Stimulated activated naive CD8-positive, alpha-beta T cell treated with anti-CD3 and anti-CD28 coated beads, Interleukin-15, Interleukin-2, amounts not matched to agents 100 ng/mL and 50 ng/mL, for 24 hours (primary cell): Measurements from ENCODE around the gene HNF4A.

Experiments
- H3K27ac Mint-ChIP-seq: one replicate; pipeline ENCODE4 v1.8.0; 2021; ENCODE audit warnings: mild to moderate bottlenecking, mixed read lengths
- H3K27me3 Mint-ChIP-seq: one replicate; pipeline ENCODE4 v1.8.0; 2021; ENCODE audit warnings: mixed read lengths
- H3K36me3 Mint-ChIP-seq: one replicate; pipeline ENCODE4 v1.8.0; 2021; ENCODE audit warnings: low read depth, mixed read lengths
- H3K4me1 Mint-ChIP-seq: one replicate; pipeline ENCODE4 v1.8.0; 2021; ENCODE audit warnings: low read depth, mixed read lengths
- H3K4me3 Mint-ChIP-seq: one replicate; pipeline ENCODE4 v1.8.0; 2021; ENCODE audit warnings: mild to moderate bottlenecking, mixed read lengths
- H3K9me3 Mint-ChIP-seq: one replicate; pipeline ENCODE4 v1.8.0; 2021; ENCODE audit warnings: mixed read lengths

HNF4A gene

DNA sequence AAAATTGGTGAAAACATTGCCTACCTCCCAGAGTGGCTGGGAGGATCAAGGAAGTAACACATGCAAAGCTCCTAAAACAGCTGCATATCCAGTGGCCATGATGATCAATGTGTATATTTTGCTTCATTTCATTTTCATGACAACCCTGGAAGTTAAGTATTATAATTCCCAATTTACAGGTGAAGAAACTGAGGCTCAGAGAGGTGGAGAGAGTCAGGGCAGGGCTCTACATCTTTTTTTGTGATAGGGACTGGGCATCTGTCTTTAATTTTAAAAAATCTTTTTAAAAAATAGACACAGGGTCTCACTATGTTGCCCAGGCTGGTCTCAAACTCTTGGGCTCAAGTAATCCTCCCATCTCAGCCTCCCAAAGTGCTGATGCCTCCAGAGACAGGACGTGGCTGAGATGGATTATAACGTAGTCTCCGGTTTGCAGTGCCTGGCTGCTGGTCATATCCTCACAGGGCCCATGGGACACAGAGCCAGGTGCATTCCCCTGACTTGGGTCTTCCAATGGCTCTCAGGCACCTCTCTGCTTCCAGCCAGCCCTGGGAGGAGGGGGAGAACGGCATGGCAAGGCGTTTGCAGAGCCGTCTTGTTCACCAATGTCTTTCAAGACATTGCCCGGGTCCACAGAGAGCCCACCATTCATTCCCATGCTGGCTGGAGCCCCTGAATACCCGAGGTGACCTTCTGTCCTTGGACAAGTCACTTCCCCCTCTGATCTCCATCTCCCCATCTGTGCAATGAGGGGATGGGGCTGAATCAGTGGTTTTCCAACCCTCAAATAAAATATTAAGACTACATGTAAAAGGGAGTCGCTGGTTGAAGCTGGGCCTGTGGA, 38.3 kb downstream of the HNF4A start:
- H3K4me3 Mint-ChIP-seq = no peak overlapping the region
- H3K36me3 Mint-ChIP-seq = no peaks in the 10 kb centered on the region
- H3K27ac Mint-ChIP-seq = no peak overlapping the region
- H3K9me3 Mint-ChIP-seq = no peaks in the 10 kb centered on the region
- peaks cover 7% of the 10 kb centered on the region for H3K27me3 Mint-ChIP-seq
- H3K4me1 Mint-ChIP-seq = peaks cover 3% of the 10 kb centered on the region

DNA sequence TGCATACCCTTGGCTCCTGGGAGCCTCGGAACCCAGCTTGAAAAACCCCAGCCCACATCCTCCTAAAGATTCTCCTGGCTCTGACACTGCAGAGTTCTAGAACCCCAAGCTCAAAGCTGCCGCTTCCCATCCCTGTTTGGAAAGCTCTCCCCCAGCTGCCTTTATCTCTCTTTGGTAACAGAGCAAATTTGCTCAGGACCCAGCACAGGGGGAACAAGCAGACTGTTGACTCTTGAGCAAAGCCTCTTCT, 38.9 kb downstream of the HNF4A start:
- Mint-ChIP-seq H3K27ac (no peak overlapping the region), H3K27me3 (peaks cover 7% of the 10 kb centered on the region), H3K4me1 (no peaks in the 10 kb centered on the region), H3K36me3 (no peaks in the 10 kb centered on the region), H3K4me3 (no peak overlapping the region), H3K9me3 (no peaks in the 10 kb centered on the region)

DNA sequence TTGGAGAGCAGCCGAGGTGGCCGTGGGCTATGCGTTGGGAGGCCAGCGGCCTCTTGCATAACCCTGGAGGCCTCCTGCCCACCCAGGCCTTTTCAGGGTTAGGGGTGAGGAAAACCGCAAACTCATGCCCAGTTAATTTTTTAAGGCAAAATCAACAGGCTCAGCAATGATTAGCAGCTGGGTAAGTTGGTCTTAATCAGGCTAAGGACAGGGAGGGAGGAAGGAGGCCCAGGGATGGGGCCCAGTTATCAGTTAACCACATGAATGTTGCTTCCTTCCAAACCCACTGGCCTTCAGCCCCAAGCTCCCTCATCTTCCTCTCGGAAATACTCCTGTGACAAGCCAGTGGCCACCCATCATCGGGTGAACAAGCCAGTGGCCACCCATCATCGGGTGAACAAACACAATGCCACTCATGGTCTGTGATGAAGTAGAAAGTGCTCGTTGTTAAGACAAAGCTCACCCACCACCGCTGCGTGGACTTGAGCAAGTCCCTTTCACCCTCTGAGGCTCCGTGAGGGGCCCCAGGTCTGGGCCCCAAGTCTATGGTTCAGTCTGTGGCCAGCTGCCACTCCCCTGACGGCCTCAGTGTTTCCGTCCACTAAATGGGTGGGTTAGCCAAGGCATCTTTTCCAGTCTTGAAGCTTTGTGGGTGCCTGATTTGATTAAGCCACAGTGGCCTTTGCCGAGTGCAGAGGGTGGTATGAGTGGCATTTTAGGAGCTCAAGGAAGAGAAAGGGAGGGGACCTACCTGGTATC, 39.4 kb downstream of the HNF4A start:
- Mint-ChIP-seq H3K4me1 (no peaks in the 10 kb centered on the region), H3K9me3 (no peaks in the 10 kb centered on the region), H3K4me3 (no peak overlapping the region), H3K27me3 (peaks cover 2% of the 10 kb centered on the region), H3K27ac (no peak overlapping the region), H3K36me3 (no peaks in the 10 kb centered on the region)

DNA sequence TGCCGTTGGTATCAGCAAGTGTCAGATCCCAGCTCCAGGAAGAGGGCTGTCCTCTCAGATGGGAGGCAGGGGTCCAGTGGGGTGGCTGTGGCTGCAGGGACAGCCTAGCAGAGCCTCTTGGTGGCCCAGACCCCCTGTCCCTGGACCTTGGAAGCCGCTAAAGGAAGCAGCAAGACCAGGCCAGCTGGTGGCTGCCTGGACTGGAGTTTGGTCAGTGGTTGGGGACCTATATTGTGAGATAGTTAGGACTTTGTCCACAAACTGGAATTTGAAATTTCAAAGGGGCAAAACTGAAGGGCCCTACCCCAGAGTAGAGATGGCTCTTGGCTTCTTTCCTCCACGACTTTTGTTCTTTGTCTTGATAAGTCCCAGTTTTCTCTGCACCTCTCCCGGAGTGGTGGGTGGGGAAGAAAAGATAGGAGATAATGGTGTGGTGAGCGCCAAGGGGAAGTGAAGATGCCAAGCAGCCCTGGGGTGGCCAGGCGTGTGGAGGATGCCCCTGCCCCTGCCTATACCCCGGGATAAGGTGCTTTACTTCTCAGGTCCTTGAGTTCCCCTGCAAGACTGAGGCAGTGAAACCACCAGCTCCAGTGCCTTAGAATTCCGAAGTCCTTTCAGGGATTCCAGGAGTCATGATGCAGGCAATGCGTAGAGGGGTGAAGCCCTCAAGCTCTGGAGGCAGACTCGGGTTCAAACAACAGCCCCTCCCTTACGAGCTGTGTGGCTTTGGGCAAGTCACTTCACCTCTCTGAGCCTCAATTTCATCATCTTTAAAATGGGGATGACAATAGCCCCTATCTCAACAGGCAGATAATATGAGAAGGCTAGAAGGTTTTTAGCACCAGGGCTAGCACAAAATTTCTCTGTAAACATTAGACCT, 40.2 kb downstream of the HNF4A start:
- Mint-ChIP-seq H3K4me3 (no peak overlapping the region), H3K36me3 (no peaks in the 10 kb centered on the region), H3K9me3 (no peaks in the 10 kb centered on the region), H3K27me3 (no peaks in the 10 kb centered on the region), H3K27ac (no peak overlapping the region), H3K4me1 (no peaks in the 10 kb centered on the region)

DNA sequence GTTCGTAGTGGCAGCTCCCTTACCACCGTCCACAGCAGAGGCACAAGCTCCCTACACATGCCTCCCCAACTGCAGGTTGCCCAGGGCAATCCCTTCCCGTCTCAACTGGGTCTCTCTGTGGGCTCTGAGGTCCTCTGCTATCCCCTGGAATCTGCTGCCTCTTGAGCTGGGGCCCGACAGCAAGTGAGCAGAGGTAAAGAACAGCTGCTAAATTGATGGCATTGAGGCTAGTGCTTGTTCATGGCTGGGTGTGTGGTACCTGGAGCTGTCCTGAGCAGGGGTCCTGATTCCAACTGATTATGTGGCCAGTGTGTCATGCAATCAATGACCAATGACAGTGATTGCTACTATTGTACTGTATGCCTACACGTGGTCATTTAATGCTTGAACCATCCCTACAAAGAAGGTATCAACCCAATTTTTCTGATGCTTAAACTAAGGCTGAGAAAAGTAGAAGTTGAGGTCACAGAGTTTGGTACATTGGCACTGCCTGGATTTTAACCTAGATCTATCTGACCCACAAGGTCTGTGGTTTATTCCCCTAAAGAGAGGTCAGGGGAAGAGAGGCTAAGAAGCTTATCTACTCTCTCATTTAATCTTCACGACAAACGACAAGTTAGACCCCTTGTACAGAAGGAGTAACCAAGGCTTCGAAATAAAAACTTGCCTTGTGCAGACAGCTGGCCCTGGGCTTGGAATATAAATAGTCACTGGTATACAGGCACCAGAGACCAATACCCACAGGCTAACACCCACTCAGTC, 41.1 kb downstream of the HNF4A start:
- Mint-ChIP-seq H3K4me3 (no peak overlapping the region), H3K4me1 (no peaks in the 10 kb centered on the region), H3K27ac (no peak overlapping the region), H3K27me3 (no peaks in the 10 kb centered on the region), H3K9me3 (no peaks in the 10 kb centered on the region), H3K36me3 (no peaks in the 10 kb centered on the region)

DNA sequence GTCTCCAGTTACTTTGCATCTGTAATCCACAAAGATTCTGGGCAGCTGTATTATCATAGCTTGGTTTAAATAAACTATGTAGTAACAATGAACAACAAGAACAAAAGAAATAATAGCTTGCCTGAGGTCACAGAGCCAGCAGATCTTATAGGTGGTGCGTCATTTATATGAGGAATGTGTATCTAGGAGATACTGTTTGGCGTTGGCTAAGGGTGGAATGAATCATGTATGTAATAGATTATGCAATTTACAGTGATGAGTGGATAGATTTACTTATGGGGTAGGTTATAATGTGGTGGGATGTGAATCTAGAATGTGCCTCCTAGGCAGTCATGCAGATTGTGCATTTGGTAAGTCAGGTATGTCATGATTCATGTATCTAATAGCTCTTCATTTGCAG, 42.8 kb downstream of the HNF4A start:
- H3K4me1 Mint-ChIP-seq = no peaks in the 10 kb centered on the region
- H3K36me3 Mint-ChIP-seq = no peaks in the 10 kb centered on the region
- H3K9me3 Mint-ChIP-seq = no peaks in the 10 kb centered on the region
- no peaks in the 10 kb centered on the region for H3K27me3 Mint-ChIP-seq
- H3K4me3 Mint-ChIP-seq = no peak overlapping the region
- no peak overlapping the region for H3K27ac Mint-ChIP-seq

DNA sequence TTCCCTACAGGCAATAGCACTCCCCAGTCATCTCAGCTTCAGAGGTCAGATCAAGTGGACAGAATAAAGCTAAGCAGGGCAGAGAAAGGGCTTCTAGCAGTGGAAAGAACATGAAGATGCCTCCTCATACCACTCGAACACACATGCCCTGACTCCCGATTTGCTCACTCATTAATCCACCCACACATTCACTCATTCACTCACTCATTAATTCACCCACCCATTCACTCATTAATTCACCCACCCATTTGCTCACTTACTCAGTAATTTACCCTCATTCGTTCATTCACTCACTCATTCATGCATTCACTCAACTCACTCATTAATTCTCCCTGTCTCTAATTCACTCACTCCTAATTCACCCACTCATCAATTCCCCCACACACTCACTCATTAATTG, 43.9 kb downstream of the HNF4A start:
- no peaks in the 10 kb centered on the region for H3K9me3 Mint-ChIP-seq
- no peaks in the 10 kb centered on the region for H3K36me3 Mint-ChIP-seq

DNA sequence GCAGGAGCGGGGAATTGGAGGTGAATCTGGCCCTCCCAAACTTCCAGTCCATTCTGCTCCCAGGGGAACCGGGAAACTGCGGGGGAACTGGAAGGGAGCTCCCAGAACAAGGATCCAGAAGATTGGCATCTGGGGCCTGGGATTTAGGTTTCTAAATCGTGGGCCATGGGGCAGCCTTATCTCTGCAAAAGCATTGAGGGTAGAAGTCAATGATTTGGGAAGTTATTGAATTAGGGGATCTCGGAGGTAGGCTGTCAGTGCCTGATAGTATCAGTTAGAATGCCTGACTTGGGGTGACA, 45.1 kb downstream of the HNF4A start:
- no peak overlapping the region for H3K4me3 Mint-ChIP-seq

More for the DNA sequence above, 43.9 kb downstream of the HNF4A start:
- Mint-ChIP-seq H3K4me1 (no peaks in the 10 kb centered on the region), H3K27me3 (no peaks in the 10 kb centered on the region), H3K27ac (no peak overlapping the region), H3K4me3 (no peak overlapping the region)

GRCh38 chr20:44400970-44401769, 45.7 kb downstream of the HNF4A start:
- Mint-ChIP-seq H3K4me3 (no peak overlapping the region), H3K4me1 (no peaks in the 10 kb centered on the region), H3K27me3 (no peaks in the 10 kb centered on the region), H3K27ac (no peak overlapping the region), H3K9me3 (no peaks in the 10 kb centered on the region), H3K36me3 (no peaks in the 10 kb centered on the region)

More for the DNA sequence above, 45.1 kb downstream of the HNF4A start:
- Mint-ChIP-seq H3K27me3 (no peaks in the 10 kb centered on the region), H3K9me3 (no peaks in the 10 kb centered on the region), H3K27ac (no peak overlapping the region), H3K4me1 (no peaks in the 10 kb centered on the region), H3K36me3 (no peaks in the 10 kb centered on the region)

DNA sequence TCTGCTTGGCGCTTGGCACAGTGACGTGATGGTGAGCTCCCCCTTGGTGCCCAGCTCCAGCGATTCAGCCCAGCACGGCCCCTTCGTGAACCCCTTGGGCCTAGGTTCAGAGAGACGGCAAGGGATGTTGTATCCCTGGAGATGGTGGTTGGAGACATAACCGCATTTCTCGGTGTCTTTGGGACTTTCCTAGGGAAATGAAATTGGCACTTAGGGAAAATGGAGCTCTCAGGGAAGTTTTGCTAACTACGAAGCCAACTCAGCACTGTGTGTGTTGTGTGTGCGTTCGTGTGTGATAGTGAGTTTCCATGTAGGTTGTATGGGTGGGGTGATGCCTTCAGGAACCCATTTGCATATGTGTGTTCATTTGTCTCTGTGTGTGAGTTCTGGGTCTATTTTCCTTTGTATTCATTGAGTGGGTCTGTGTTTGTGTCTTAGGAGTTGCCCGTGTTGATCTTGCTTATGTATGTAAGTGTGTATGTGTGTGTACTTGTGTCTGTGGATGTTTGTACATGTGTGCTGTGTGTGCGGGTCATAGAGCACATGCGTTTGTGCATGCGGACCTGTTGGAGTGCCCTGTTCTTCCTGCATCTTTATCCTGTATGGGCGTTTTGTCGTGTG, 46.4 kb downstream of the HNF4A start:
- Mint-ChIP-seq H3K36me3 (no peaks in the 10 kb centered on the region), H3K9me3 (no peaks in the 10 kb centered on the region), H3K4me1 (no peaks in the 10 kb centered on the region), H3K27ac (no peak overlapping the region), H3K4me3 (no peak overlapping the region), H3K27me3 (no peaks in the 10 kb centered on the region)

DNA sequence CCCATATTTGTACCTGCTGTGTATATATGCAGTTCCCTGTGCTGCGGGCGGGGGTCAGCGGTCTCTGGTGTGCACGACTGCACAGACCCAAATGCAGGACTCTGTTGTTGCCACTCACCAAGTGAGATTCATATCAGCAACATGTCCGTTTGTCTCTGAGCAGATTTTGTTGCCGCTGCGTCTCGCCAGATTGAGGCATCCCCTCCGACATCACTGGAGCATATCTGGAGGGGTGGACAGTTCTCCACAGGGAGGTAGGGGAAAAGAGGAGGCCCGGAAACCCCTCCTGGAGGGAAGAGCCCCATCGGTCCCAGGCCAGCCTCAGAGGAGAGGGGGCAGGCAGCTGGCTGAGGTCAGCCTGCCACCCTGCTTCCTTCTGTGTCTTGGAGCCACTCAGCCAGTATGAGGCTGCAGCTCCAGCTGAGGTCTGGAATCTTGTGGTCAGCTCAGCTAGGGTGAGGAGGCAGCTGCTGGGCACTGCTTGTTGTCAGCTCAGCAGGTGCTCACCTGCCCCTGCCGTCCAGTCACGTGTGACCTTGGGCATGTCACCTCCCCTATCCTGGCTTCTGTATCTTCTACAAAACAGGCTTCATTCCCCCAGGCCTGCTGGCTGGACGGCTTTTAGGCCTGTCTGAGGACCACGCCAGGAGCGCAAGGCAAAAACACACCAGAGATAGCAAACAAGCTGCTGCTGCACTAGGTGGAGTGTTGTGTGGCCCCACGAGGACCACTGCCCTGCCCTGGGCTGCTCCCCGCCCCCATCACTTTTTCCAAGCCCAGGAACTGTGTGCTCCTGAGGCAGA, 47.1 kb downstream of the HNF4A start:
- H3K9me3 Mint-ChIP-seq = no peaks in the 10 kb centered on the region
- H3K4me3 Mint-ChIP-seq = no peak overlapping the region
- H3K36me3 Mint-ChIP-seq = no peaks in the 10 kb centered on the region
- H3K27ac Mint-ChIP-seq = no peak overlapping the region
- H3K4me1 Mint-ChIP-seq = no peaks in the 10 kb centered on the region
- no peaks in the 10 kb centered on the region for H3K27me3 Mint-ChIP-seq

GRCh38 chr20:44403194-44404112, 48.0 kb downstream of the HNF4A start:
- Mint-ChIP-seq H3K27ac (no peak overlapping the region), H3K4me3 (no peak overlapping the region), H3K4me1 (no peaks in the 10 kb centered on the region), H3K36me3 (no peaks in the 10 kb centered on the region), H3K9me3 (no peaks in the 10 kb centered on the region), H3K27me3 (no peaks in the 10 kb centered on the region)
